Esophagus muscularis mucosa (tissue), 4 donors: ENCODE results near the gene CD22.

Experiments used
- EP300 ChIP-seq: sonication (generic); formaldehyde crosslinking; IDR thresholded peaks from one replicate; pipeline ENCODE4 v1.6.1; 2017; ENCODE audit warnings: antibody characterized with exemption
- POLR2AphosphoS5 ChIP-seq, 2 donors: sonication (generic); formaldehyde crosslinking; IDR thresholded peaks; one replicate each; pipeline ENCODE4 v1.6.1; 2017; ENCODE audit warnings: antibody characterized with exemption in 2 of 2
- TF ChIP-seq, protein P1 (sequence below), 3 experiments: fragments of 200-600 bp in 2 of 3; fragments of 450-650 bp in 1 of 3; sonication (generic) in 2 of 3; IDR thresholded peaks; one replicate each; pipeline ENCODE4 v1.5.1; 2017 to 2019; ENCODE audit warnings: antibody characterized with exemption in 3 of 3, mild to moderate bottlenecking in 2 of 3, moderate library complexity in 1 of 3

DNA sequence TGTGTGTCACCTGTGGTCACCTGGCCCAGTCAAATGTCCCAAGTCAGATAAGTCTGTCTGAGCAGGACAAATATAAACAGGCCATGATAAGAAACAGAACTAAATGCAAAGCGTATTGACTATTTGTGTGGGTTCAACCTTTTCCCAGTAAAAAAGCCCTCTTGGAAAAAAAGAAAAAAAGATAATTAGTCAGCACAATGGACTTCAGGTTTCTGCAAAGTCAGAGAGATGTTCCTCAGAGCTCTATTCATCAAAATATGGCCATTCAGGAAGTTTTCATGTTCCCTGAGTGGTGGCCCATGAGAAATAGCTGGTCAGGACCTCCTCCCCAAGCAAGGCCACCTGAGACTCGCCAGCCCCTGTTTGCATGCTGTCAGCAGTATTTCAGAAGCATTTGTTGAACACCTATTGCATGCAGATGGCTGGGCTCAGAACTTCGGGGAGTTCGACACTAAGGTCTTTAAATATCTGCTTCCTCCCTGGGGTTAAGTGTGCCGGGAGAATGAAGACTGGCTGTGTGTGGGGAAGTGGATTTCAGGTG lies 32.0 kb downstream of the CD22 start:
- TF ChIP-seq EP300 (no peak), POLR2AphosphoS5 (IDR thresholded peaks at IDR 0.05) (no peak)
- TF ChIP-seq, protein P1, sequence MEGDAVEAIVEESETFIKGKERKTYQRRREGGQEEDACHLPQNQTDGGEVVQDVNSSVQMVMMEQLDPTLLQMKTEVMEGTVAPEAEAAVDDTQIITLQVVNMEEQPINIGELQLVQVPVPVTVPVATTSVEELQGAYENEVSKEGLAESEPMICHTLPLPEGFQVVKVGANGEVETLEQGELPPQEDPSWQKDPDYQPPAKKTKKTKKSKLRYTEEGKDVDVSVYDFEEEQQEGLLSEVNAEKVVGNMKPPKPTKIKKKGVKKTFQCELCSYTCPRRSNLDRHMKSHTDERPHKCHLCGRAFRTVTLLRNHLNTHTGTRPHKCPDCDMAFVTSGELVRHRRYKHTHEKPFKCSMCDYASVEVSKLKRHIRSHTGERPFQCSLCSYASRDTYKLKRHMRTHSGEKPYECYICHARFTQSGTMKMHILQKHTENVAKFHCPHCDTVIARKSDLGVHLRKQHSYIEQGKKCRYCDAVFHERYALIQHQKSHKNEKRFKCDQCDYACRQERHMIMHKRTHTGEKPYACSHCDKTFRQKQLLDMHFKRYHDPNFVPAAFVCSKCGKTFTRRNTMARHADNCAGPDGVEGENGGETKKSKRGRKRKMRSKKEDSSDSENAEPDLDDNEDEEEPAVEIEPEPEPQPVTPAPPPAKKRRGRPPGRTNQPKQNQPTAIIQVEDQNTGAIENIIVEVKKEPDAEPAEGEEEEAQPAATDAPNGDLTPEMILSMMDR (IDR thresholded peaks at IDR 0.05) = no peak
